RWPE2 (cell line): ENCODE data around the gene KISS1.

Experiments used
- ATAC-seq: fragments of 200-7000 bp; cut with Tn5 transposase; 3 replicates; pipeline ENCODE4 v1.9.1; 2021; ENCODE audit warnings: low read depth
- DNase-seq: peaks from one replicate; pipeline ENCODE4 v3.0.0-alpha.2; 2020; ENCODE audit warnings: low spot score
- H3K27ac ChIP-seq: fragments of 450-650 bp; 2 replicates; pipeline ENCODE4 v1.5.1; 2017; ENCODE audit warnings: mild to moderate bottlenecking; ENCODE audit not compliant: poor library complexity, severe bottlenecking
- H3K27me3 ChIP-seq: fragments of 250-450 bp; sonication (Bioruptor Pico); 2 replicates; pipeline ENCODE4 v1.5.1; 2021; ENCODE audit warnings: mild to moderate bottlenecking, moderate library complexity; ENCODE audit not compliant: insufficient read depth, poor library complexity, severe bottlenecking
- H3K36me3 ChIP-seq: fragments of 250-450 bp; sonication (Bioruptor Pico); 2 replicates; pipeline ENCODE4 v1.5.1; 2020; ENCODE audit warnings: low read depth, mild to moderate bottlenecking, moderate library complexity
- H3K4me1 ChIP-seq: fragments of 250-450 bp; sonication (Bioruptor Pico); 2 replicates; pipeline ENCODE4 v1.5.1; 2021; ENCODE audit warnings: mild to moderate bottlenecking, moderate library complexity; ENCODE audit not compliant: insufficient read depth, poor library complexity, severe bottlenecking
- H3K4me3 ChIP-seq: fragments of 250-450 bp; sonication (Bioruptor Pico); 2 replicates; pipeline ENCODE4 v1.5.1; 2021; ENCODE audit warnings: mild to moderate bottlenecking, moderate library complexity; ENCODE audit not compliant: severe bottlenecking
- H3K9me3 ChIP-seq: fragments of 250-450 bp; sonication (Bioruptor Pico); 2 replicates; pipeline ENCODE4 v1.5.1; 2021; ENCODE audit warnings: mild to moderate bottlenecking, moderate library complexity; ENCODE audit not compliant: severe bottlenecking
- CTCF ChIP-seq: fragments of 450-650 bp; IDR thresholded peaks from one replicate; pipeline ENCODE4 v1.5.1; 2017; ENCODE audit warnings: mild to moderate bottlenecking, moderate library complexity; ENCODE audit not compliant: poor library complexity, severe bottlenecking

The KISS1 gene

DNA sequence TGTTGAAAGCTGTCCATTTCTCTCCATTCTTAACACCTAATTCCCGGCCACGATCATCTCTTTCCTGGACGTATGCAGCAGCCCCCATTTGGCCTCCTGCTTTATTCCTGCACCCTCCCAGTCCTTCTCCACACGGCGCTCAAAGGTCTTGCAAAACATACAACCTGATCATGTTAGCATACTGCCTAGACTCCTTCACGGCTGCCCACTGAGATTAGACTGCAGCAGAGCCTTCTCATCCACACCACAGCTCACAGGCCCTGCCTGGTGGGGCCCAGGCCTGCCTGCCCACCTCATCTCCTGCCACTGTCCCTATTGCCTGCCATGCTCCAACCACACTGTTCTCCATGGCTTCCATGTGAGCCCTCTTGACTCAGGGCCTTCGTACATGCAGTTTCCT, 14.8 kb upstream of the KISS1 start:
- Histone ChIP-seq H3K36me3 (no peaks in the 10 kb centered on the region), H3K27me3 (no peaks in the 10 kb centered on the region), H3K4me1 (no peaks in the 10 kb centered on the region), H3K27ac (no peak overlapping the region), H3K4me3 (no peak overlapping the region), H3K9me3 (no peaks in the 10 kb centered on the region)
- DNase-seq (no peak), ATAC-seq (no peak)
- TF ChIP-seq CTCF: no peak

GRCh38 chr1:204207136-204207616, 10.9 kb upstream of the KISS1 start:
- Histone ChIP-seq H3K36me3 (no peaks in the 10 kb centered on the region), H3K4me1 (no peaks in the 10 kb centered on the region), H3K4me3 (no peak overlapping the region), H3K9me3 (no peaks in the 10 kb centered on the region), H3K27ac (no peak overlapping the region), H3K27me3 (no peaks in the 10 kb centered on the region)
- peak; percentile 91 for ATAC-seq
- peak; percentile 93 for TF ChIP-seq CTCF
- DNase-seq: no peak

DNA sequence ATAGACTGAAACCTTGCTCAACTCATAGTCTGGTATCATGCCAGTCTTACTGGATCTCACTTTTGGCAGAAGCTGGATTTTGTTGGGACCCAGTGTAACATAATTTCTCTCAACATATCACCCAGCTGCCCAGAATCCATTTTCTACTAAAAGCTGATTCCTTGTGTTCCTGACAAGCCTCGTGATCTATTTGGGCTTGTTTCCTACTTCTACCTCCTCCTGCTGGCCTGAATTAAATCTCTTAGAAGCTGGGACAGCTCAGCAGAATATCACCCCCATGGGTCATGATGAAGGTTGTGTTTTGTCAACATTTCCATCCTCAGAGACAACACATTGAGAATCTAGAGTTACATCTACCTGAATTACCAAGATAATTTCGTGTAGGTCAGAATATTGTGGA, 9.8 kb upstream of the KISS1 start:
- DNase-seq (no peak), ATAC-seq (no peak)
- Histone ChIP-seq H3K27ac (no peak overlapping the region), H3K9me3 (no peaks in the 10 kb centered on the region), H3K4me3 (no peak overlapping the region), H3K4me1 (no peaks in the 10 kb centered on the region), H3K36me3 (no peaks in the 10 kb centered on the region), H3K27me3 (no peaks in the 10 kb centered on the region)
- TF ChIP-seq CTCF: no peak

DNA sequence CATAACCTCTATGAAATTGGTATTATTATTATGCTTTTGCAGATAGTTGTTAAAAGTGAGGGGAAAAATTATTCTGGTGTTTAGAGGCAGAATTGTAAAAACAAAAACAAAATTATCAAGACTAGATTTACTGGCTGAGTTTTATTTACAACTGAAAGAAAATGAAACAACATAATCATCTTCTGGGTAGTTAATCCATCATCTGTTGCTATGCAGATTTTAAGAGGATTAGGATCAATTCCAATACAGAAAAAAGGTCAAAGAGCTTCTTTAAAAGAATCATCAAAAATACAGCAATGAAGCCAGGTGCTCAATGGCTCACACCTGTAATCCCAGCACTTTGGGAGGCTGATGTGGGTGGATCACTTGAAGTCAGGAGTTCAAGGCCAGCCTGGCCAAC, 9.2 kb upstream of the KISS1 start:
- Histone ChIP-seq H3K27me3 (no peaks in the 10 kb centered on the region), H3K9me3 (no peaks in the 10 kb centered on the region), H3K36me3 (no peaks in the 10 kb centered on the region), H3K4me3 (no peak overlapping the region), H3K27ac (no peak overlapping the region), H3K4me1 (no peaks in the 10 kb centered on the region)
- TF ChIP-seq CTCF: no peak
- no peak for DNase-seq
- no peak for ATAC-seq

DNA sequence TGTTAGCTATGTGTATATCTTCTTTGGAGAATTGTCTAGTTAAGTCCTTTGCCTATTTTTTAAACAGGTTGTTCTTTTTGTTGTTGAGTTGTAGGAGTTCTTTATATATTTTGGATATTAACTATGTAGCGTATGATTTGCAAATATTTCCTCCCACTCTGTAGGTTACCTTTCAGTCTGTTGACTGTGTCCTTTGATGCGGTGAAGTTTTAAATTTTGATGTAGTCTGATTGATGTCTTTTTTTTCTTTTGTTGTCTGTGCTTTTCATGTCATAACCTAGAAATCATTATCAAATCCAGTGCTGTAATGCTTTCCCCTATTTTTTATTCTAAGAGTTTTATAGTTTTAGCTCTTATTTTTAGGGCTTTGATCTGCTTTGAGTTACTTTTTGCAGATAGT, 8.7 kb upstream of the KISS1 start:
- Histone ChIP-seq H3K4me1 (no peaks in the 10 kb centered on the region), H3K27ac (no peak overlapping the region), H3K27me3 (no peaks in the 10 kb centered on the region), H3K9me3 (no peaks in the 10 kb centered on the region), H3K4me3 (no peak overlapping the region), H3K36me3 (no peaks in the 10 kb centered on the region)
- no peak for ATAC-seq
- no peak for TF ChIP-seq CTCF
- DNase-seq: no peak
